GM21515 (cell line): ENCODE measurements around the gene BPIFB3.

Experiments used
- ATAC-seq: cut with Tn5 transposase; IDR thresholded peaks from one replicate; pipeline ENCODE4 v1.9.1; 2021; ENCODE audit not compliant: unreplicated experiment

Gene BPIFB3

GRCh38 chr20:33015700-33016580 lies 37.8 kb upstream of the BPIFB3 start:
- no peak for ATAC-seq

GRCh38 chr20:33016581-33017109 lies 37.1 kb upstream of the BPIFB3 start:
- no peak for ATAC-seq

GRCh38 chr20:33017542-33017941 lies 36.2 kb upstream of the BPIFB3 start:
- no peak for ATAC-seq

- ATAC-seq: no peak
Observed at GRCh38 chr20:33018169-33018931, 35.4 kb upstream of the BPIFB3 start.

- ATAC-seq: no peak
Observed at GRCh38 chr20:33019465-33020277, 34.0 kb upstream of the BPIFB3 start.

- no peak for ATAC-seq
Observed at GRCh38 chr20:33020278-33021161, 33.2 kb upstream of the BPIFB3 start.

GRCh38 chr20:33021879-33022278 lies 31.8 kb upstream of the BPIFB3 start:
- no peak for ATAC-seq

GRCh38 chr20:33022289-33022688 lies 31.4 kb upstream of the BPIFB3 start:
- ATAC-seq: no peak

GRCh38 chr20:33022694-33023438 lies 30.8 kb upstream of the BPIFB3 start:
- no peak for ATAC-seq

- ATAC-seq: no peak
Observed at GRCh38 chr20:33023439-33024242, 30.1 kb upstream of the BPIFB3 start.

- ATAC-seq: no peak
Observed at GRCh38 chr20:33024243-33024560, 29.5 kb upstream of the BPIFB3 start.

- ATAC-seq: no peak
Observed at GRCh38 chr20:33024609-33025317, 28.9 kb upstream of the BPIFB3 start.

GRCh38 chr20:33025318-33025876 lies 28.3 kb upstream of the BPIFB3 start:
- no peak for ATAC-seq

- no peak for ATAC-seq
Observed at GRCh38 chr20:33026072-33026778, 27.5 kb upstream of the BPIFB3 start.

GRCh38 chr20:33026779-33027759 lies 26.6 kb upstream of the BPIFB3 start:
- ATAC-seq: no peak
